GM18519 (cell line): ENCODE measurements around the gene LDLRAD4.

ENCODE experiments used
- ATAC-seq: cut with Tn5 transposase; IDR thresholded peaks from one replicate; pipeline ENCODE4 v1.9.1; 2021; ENCODE audit warnings: mild to moderate bottlenecking, moderate library complexity; ENCODE audit not compliant: unreplicated experiment, low FRiP score

Gene LDLRAD4

GRCh38 chr18:13553449-13553848, 334.9 kb downstream of the LDLRAD4 start:
- ATAC-seq = no peak

GRCh38 chr18:13555192-13555591, 336.6 kb downstream of the LDLRAD4 start:
- ATAC-seq = no peak

GRCh38 chr18:13555865-13556264, 337.3 kb downstream of the LDLRAD4 start:
- ATAC-seq = no peak

- ATAC-seq = no peak
Observed at GRCh38 chr18:13556502-13556901, 337.9 kb downstream of the LDLRAD4 start.

- peak; percentile 35 for ATAC-seq
Observed at GRCh38 chr18:13558124-13558523, 339.6 kb downstream of the LDLRAD4 start.

GRCh38 chr18:13558790-13559189, 340.2 kb downstream of the LDLRAD4 start:
- no peak for ATAC-seq

- ATAC-seq = no peak
Observed at GRCh38 chr18:13559754-13560153, 341.2 kb downstream of the LDLRAD4 start.

- no peak for ATAC-seq
Observed at GRCh38 chr18:13560306-13560705, 341.7 kb downstream of the LDLRAD4 start.

GRCh38 chr18:13562494-13563029, 344.0 kb downstream of the LDLRAD4 start:
- peak; percentile 44 for ATAC-seq

GRCh38 chr18:13563390-13563805, 344.8 kb downstream of the LDLRAD4 start:
- no peak for ATAC-seq

- no peak for ATAC-seq
Observed at GRCh38 chr18:13564579-13564978, 346.0 kb downstream of the LDLRAD4 start.

GRCh38 chr18:13565228-13565627, 346.7 kb downstream of the LDLRAD4 start:
- ATAC-seq = no peak

- peak; percentile 47 for ATAC-seq
Observed at GRCh38 chr18:13566941-13567746, 348.6 kb downstream of the LDLRAD4 start.

- peak; percentile 47 for ATAC-seq
Observed at GRCh38 chr18:13568443-13569392, 350.2 kb downstream of the LDLRAD4 start.

- no peak for ATAC-seq
Observed at GRCh38 chr18:13570216-13570615, 351.7 kb downstream of the LDLRAD4 start.

- ATAC-seq = no peak
Observed at GRCh38 chr18:13570856-13571495, 352.4 kb downstream of the LDLRAD4 start.

- ATAC-seq = no peak
Observed at GRCh38 chr18:13572148-13572547, 353.6 kb downstream of the LDLRAD4 start.

- ATAC-seq = no peak
Observed at GRCh38 chr18:13572721-13573120, 354.2 kb downstream of the LDLRAD4 start.

GRCh38 chr18:13573750-13574149, 355.2 kb downstream of the LDLRAD4 start:
- no peak for ATAC-seq

- ATAC-seq = no peak
Observed at GRCh38 chr18:13574355-13574754, 355.8 kb downstream of the LDLRAD4 start.

- no peak for ATAC-seq
Observed at GRCh38 chr18:13574761-13575160, 356.2 kb downstream of the LDLRAD4 start.
